CD14-positive monocyte (primary cell): ENCODE measurements around the gene CDH4. TPM values are rescaled to one million over a fixed set of nuclear protein-coding genes. Genes with fewer than 3 reads are reported as not detected.

ENCODE experiments used
- DNase-seq, 3 donors: peaks; one replicate each; pipeline ENCODE4 v3.0.0-alpha.2; 2011 to 2022
- H2AFZ ChIP-seq: 2 replicates; pipeline ENCODE4 v1.6.0; 2012; ENCODE audit warnings: mild to moderate bottlenecking, low read depth, low read length, inconsistent platforms; ENCODE audit not compliant: insufficient read depth, poor library complexity, severe bottlenecking
- H3K27ac ChIP-seq, 2 donors: 1 replicate in 1 of 2; 2 replicates in 1 of 2; pipeline ENCODE4 v1.5.1; 2012 to 2013; ENCODE audit warnings: low read length in 2 of 2, control low read depth in 1 of 2, inconsistent platforms in 1 of 2, low read depth in 1 of 2, mild to moderate bottlenecking in 1 of 2
- H3K27me3 ChIP-seq, 2 donors: one replicate each; pipeline versions ENCODE4 v1.6.0 to v1.6.1; 2011 to 2013; ENCODE audit warnings: low read length in 2 of 2; ENCODE audit not compliant: control insufficient read depth in 2 of 2, insufficient read depth in 2 of 2
- H3K36me3 ChIP-seq, 2 donors: replicated peaks in 1 of 2; 1 replicate in 1 of 2; 2 replicates in 1 of 2; pipeline versions ENCODE4 v1.5.1 to v1.6.1; 2012 to 2013; ENCODE audit warnings: low read length in 2 of 2, control low read depth in 1 of 2, inconsistent platforms in 1 of 2, mild to moderate bottlenecking in 1 of 2; ENCODE audit not compliant: insufficient read depth in 2 of 2, control insufficient read depth in 1 of 2
- H3K4me1 ChIP-seq, 2 donors: 1 replicate in 1 of 2; 2 replicates in 1 of 2; pipeline versions ENCODE4 v1.5.1 to v1.6.1; 2012 to 2013; ENCODE audit warnings: low read length in 2 of 2, control low read depth in 1 of 2, inconsistent platforms in 1 of 2, mild to moderate bottlenecking in 1 of 2, moderate library complexity in 1 of 2; ENCODE audit not compliant: insufficient read depth in 2 of 2, control insufficient read depth in 1 of 2
- H3K4me2 ChIP-seq: replicated peaks from 2 replicates; pipeline ENCODE3; 2012; ENCODE audit warnings: low read length, moderate library complexity, mild to moderate bottlenecking; ENCODE audit not compliant: poor library complexity, severe bottlenecking; ENCODE audit errors: extremely low read depth
- H3K4me3 ChIP-seq, 3 experiments: fragments of 200-600 bp in 1 of 3; sonication (generic) in 1 of 3; replicated peaks in 1 of 3; 1 replicate in 2 of 3; 2 replicates in 1 of 3; pipeline ENCODE4 v1.5.1; 2011 to 2013; ENCODE audit warnings: low read length in 3 of 3, mild to moderate bottlenecking in 3 of 3, control low read depth in 2 of 3, low read depth in 2 of 3, inconsistent platforms in 1 of 3, moderate library complexity in 1 of 3
- H3K79me2 ChIP-seq: 2 replicates; pipeline ENCODE4 v1.6.0; 2012; ENCODE audit warnings: mild to moderate bottlenecking, control low read depth, inconsistent platforms, low read length, moderate library complexity; ENCODE audit not compliant: insufficient read depth
- H3K9ac ChIP-seq: 2 replicates; pipeline ENCODE4 v1.6.0; 2017; ENCODE audit warnings: low read length, mild to moderate bottlenecking; ENCODE audit not compliant: insufficient read depth, poor library complexity, severe bottlenecking
- H3K9me3 ChIP-seq, 2 donors: replicated peaks in 1 of 2; 1 replicate in 1 of 2; 2 replicates in 1 of 2; pipeline versions ENCODE4 v1.5.1 to v1.6.1; 2012 to 2013; ENCODE audit warnings: low read length in 2 of 2, control low read depth in 1 of 2; ENCODE audit not compliant: control insufficient read depth in 1 of 2, insufficient read depth in 1 of 2
- H4K20me1 ChIP-seq: 2 replicates; pipeline ENCODE4 v1.6.0; 2012; ENCODE audit warnings: mild to moderate bottlenecking, low read length, control low read depth, moderate library complexity; ENCODE audit not compliant: insufficient read depth
- H3K27ac Mint-ChIP-seq, 7 donors: one replicate each; pipeline ENCODE4 v1.8.0; 2020; ENCODE audit warnings: mild to moderate bottlenecking in 7 of 7, mixed read lengths in 7 of 7, moderate library complexity in 6 of 7, inconsistent platforms in 2 of 7
- H3K27me3 Mint-ChIP-seq, 3 donors: one replicate each; pipeline ENCODE4 v1.8.0; 2021 to 2022; ENCODE audit warnings: low read depth in 3 of 3, mild to moderate bottlenecking in 3 of 3, mixed read lengths in 3 of 3, moderate library complexity in 3 of 3, inconsistent platforms in 1 of 3
- H3K36me3 Mint-ChIP-seq, 2 donors: one replicate each; pipeline ENCODE4 v1.8.0; 2020; ENCODE audit warnings: mixed read lengths in 2 of 2, inconsistent platforms in 1 of 2, mild to moderate bottlenecking in 1 of 2
- H3K4me1 Mint-ChIP-seq: one replicate; pipeline ENCODE4 v1.8.0; 2020; ENCODE audit warnings: mild to moderate bottlenecking, mixed read lengths
- H3K4me3 Mint-ChIP-seq, 2 donors: one replicate each; pipeline ENCODE4 v1.8.0; 2020; ENCODE audit warnings: mild to moderate bottlenecking in 2 of 2, mixed read lengths in 2 of 2, moderate library complexity in 1 of 2
- H3K9me3 Mint-ChIP-seq, 7 donors: one replicate each; pipeline ENCODE4 v1.8.0; 2020 to 2022; ENCODE audit warnings: mixed read lengths in 7 of 7, mild to moderate bottlenecking in 6 of 7, moderate library complexity in 6 of 7, inconsistent platforms in 2 of 7
- WGBS: methylation state at CpG from one replicate; pipeline ENCODE4 v1.1.5; 2013; ENCODE audit warnings: missing lambda C conversion rate; ENCODE audit not compliant: insufficient coverage; 5-methylcytosine and 5-hydroxymethylcytosine counted together
- intact Hi-C, 2 donors: fragments of 100-400 bp; cut with micrococcal nuclease; formaldehyde crosslinking; loops; one replicate each; pipeline versions ENCODE4 v1.15.0 to v1.15.1; 2023
- polyA plus RNA-seq, 3 donors: library from polyadenylated mRNA; depleted of rRNA in 1 of 3; unstranded in 2 of 3; stranded (reverse) in 1 of 3; fragments of 300-500 nt in 2 of 3; fragments of >200 nt in 1 of 3; fragmentation: Illumina TruSeq in 2 of 3; gene quantifications; 1 replicate in 2 of 3; 2 replicates in 1 of 3; pipeline ENCODE4 v1.2.3, GENCODE V29; 2012 to 2021
- TF ChIP-seq, protein P1 (sequence below): fragments of 200-600 bp; IDR thresholded peaks from one replicate; pipeline ENCODE4 v1.8.0; 2022; ENCODE audit warnings: antibody characterized with exemption, mild to moderate bottlenecking

The CDH4 gene
- polyA plus RNA-seq, 3 donors: not detected

DNA sequence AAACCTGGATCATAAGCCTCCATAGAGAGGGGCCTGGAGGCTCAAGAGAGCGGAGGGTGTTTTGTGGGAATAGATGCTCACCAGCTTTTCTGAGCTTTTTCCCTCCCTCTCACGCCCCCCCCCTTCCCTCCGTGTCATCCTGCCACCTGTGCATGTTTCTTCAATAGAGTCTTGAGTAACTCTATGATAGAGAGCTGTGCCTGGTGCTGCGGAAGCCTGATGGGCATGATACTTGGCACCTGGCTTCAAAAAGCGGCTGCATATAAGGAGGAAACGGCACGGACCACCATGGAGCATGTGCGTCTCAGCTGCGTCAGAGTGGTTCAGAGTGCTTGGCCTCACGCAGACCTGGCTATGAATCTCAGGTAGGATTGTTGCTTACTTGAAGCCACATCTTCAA is 198.9 kb downstream of the CDH4 start:
- Histone ChIP-seq H3K27me3 (no peaks in the 10 kb centered on the region), H3K9ac (no peak overlapping the region), H3K9me3 (peaks cover 12 to 61% of the 10 kb centered on the region in 2 donors), H3K4me1 (no peaks in the 10 kb centered on the region), H3K79me2 (no peaks in the 10 kb centered on the region), H3K27ac (no peak overlapping the region), H2AFZ (no peak overlapping the region), H3K4me2 (no peak overlapping the region), H4K20me1 (no peaks in the 10 kb centered on the region), H3K36me3 (no peaks in the 10 kb centered on the region), H3K4me3 (no peak overlapping the region)
- no peak overlapping the region for H3K4me3 Mint-ChIP-seq
- H3K27me3 Mint-ChIP-seq: peaks cover 0 to 5% (median 2%) of the 10 kb centered on the region in 3 donors
- H3K36me3 Mint-ChIP-seq: no peaks in the 10 kb centered on the region
- WGBS: 95% methylated on average over 7 of the region's 10 CpGs
- TF ChIP-seq, protein P1, sequence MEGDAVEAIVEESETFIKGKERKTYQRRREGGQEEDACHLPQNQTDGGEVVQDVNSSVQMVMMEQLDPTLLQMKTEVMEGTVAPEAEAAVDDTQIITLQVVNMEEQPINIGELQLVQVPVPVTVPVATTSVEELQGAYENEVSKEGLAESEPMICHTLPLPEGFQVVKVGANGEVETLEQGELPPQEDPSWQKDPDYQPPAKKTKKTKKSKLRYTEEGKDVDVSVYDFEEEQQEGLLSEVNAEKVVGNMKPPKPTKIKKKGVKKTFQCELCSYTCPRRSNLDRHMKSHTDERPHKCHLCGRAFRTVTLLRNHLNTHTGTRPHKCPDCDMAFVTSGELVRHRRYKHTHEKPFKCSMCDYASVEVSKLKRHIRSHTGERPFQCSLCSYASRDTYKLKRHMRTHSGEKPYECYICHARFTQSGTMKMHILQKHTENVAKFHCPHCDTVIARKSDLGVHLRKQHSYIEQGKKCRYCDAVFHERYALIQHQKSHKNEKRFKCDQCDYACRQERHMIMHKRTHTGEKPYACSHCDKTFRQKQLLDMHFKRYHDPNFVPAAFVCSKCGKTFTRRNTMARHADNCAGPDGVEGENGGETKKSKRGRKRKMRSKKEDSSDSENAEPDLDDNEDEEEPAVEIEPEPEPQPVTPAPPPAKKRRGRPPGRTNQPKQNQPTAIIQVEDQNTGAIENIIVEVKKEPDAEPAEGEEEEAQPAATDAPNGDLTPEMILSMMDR: no peak
- no peak overlapping the region for H3K27ac Mint-ChIP-seq
- no peaks in the 10 kb centered on the region for H3K4me1 Mint-ChIP-seq
- DNase-seq: no peak
- peaks cover 1 to 34% (median 11%) of the 10 kb centered on the region in 7 donors for H3K9me3 Mint-ChIP-seq
- intact Hi-C loops: no loop called here

DNA sequence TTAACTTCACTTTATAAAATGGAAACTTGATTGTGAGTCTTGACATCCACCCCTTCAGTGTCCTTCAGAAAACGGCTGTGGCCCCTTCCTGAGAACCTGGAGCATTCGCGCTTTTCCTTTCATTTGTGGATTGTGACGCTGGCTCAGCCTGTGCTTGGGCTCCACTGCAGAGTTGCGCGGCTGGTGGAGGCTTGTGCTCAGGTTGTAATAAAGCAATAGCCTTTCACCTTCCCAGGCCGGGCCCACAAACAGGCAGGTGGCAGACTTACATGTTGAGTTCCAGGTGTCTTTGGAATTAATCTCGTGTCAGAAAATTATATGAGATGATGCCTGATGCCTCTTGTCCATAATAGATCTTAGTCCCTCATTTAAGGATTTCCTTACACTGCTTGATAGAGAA is 199.9 kb downstream of the CDH4 start:
- H3K4me1 Mint-ChIP-seq: no peaks in the 10 kb centered on the region
- no peak overlapping the region for H3K27ac Mint-ChIP-seq

More for the DNA sequence above, 199.9 kb downstream of the CDH4 start:
- no peaks in the 10 kb centered on the region for H3K4me1 ChIP-seq
- TF ChIP-seq, protein P1: no peak
- H3K36me3 Mint-ChIP-seq: no peaks in the 10 kb centered on the region
- H3K4me3 Mint-ChIP-seq: no peak overlapping the region
- H3K9me3 ChIP-seq: peaks cover 13 to 66% of the 10 kb centered on the region in 2 donors
- H3K4me3 ChIP-seq: no peak overlapping the region
- H3K36me3 ChIP-seq: no peaks in the 10 kb centered on the region
- DNase-seq: no peak
- 94% methylated on average over 7 of the region's 8 CpGs for WGBS
- peaks cover 1 to 39% (median 15%) of the 10 kb centered on the region in 7 donors for H3K9me3 Mint-ChIP-seq
- no peak overlapping the region for H3K4me2 ChIP-seq
- H2AFZ ChIP-seq: no peak overlapping the region
- no peak overlapping the region for H3K27ac ChIP-seq
- H3K27me3 ChIP-seq: no peaks in the 10 kb centered on the region
- peaks cover 0 to 5% (median 2%) of the 10 kb centered on the region in 3 donors for H3K27me3 Mint-ChIP-seq
- intact Hi-C loops: no loop called here
- H3K79me2 ChIP-seq: no peaks in the 10 kb centered on the region
- H4K20me1 ChIP-seq: no peaks in the 10 kb centered on the region
- no peak overlapping the region for H3K9ac ChIP-seq
